ENCODE results near the gene CSF3R.
"Not testable (repeated sequence)": the region's sequence is repeated elsewhere in the genome, so short reads cannot be mapped to it uniquely, and the experiment has no call there.

Gene CSF3R

GRCh38 chr1:36481771-36482723 is 666 bp downstream of the CSF3R start:
- no peak for DNase-seq (ENCODE audit: low read depth)

DNA sequence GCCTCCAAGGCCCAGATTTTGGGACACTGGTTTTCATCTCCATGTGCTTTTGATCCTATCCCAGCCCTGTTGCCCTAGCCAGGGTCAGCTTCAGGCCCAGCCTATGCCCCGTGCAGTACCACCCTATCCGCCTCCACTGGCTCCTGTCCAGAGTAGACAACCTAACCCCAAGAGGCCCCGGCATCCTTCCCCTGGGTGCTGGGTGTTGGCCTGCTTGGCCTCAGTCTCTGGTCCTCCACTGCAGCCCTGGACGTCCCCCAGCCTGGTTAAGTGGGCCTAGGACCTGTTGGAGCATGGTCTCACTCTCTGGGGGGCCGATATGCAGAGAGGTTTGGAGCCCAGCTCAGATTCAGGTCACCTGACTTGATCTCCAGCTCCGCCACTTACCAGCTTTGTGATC is 1.6 kb downstream of the CSF3R start:
- no peak for DNase-seq (ENCODE audit: low read depth)

DNA sequence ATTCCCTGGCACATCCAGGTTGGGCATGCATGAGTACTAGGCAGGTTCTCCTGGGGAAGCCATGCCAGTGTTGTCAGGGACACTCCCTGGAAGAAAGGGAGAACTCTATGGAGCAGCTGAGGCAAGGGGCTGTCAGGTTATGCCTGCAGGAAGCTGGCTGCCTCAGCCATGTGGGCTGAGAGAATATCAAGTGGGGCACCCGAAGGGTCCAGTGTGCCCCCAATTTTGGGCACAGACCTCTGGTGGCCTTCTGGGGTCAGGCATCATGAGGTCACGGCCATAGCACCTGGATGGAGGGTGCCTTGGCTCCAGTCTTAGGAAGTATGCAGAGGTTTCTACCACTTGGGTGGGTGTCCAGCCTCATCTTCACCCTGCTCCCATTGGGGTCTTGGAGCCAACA is 2.6 kb downstream of the CSF3R start:
- no peak for DNase-seq (ENCODE audit: low read depth)

- DNase-seq (ENCODE audit: low read depth), result no peak
Measured at GRCh38 chr1:36479505-36480051, 3.1 kb downstream of the CSF3R start.

DNA sequence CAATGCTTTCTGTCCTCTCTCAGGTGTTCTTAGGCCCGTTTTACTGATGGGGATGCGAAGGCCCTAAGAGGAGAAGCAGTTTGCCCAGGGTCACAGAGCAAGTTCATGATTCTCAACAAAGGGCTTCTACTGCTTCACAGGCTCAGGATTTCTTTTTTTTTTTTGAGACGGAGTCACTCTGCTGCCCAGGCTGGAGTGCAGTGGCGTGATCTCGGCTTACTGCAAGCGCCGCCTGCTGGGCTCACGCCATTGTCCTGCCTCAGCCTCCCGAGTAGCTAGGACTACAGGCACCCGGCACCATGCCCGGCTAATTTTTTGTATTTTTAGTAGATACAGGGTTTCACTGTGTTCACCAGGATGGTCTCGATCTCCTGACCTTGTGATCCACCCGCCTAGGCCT is 5.1 kb downstream of the CSF3R start:
- DNase-seq (ENCODE audit: low read depth), result not testable (repeated sequence)

- no peak for DNase-seq (ENCODE audit: low read depth)
Measured at GRCh38 chr1:36476945-36477344, 5.8 kb downstream of the CSF3R start.

GRCh38 chr1:36475910-36476604 is 6.7 kb downstream of the CSF3R start:
- DNase-seq (ENCODE audit: low read depth), result no peak

- DNase-seq (ENCODE audit: low read depth), result no peak
Measured at GRCh38 chr1:36475341-36475740, 7.4 kb downstream of the CSF3R start.

GRCh38 chr1:36472656-36473055 is 10.1 kb downstream of the CSF3R start:
- DNase-seq (ENCODE audit: low read depth), result no peak

DNA sequence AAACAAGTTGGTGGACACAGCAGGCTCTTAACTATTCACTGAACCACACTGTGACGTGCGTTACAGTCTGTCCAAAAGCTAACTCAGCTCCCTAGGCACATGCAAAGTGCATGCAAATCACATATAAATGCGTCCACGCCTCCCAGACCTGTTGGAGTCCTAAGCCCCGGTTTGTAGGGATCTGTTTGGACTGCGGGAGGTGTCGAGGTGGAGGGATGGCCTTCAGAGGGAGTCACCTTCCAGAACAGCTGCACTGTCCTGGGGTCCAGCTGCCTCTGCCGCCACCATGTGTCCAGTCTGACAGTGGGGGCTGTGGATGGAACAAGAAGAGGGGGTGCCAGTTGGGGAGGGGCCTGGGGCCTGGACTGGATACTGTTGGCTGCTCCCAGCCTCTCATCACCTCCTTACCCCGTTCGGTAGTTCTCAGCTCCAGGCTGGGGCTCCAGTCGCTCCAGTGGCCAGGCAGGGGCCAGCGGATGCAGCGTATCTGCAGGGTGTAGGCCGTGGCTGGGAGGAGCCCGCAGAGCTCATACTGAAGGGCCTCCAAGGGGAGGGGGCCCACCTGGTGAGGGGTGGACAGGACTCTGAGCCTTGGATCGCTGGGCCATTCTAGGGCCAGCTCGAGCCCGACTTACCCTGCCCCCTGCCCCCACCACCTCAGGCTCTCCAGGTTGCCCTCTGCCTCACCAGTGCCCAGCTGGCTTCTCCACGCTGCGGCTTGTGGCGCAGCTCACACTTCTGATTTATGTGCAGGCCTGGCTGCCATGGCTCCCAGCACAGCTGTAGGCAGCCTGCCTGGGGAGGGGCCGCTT is 10.7 kb downstream of the CSF3R start:
- DNase-seq (ENCODE audit: low read depth), result no peak

DNA sequence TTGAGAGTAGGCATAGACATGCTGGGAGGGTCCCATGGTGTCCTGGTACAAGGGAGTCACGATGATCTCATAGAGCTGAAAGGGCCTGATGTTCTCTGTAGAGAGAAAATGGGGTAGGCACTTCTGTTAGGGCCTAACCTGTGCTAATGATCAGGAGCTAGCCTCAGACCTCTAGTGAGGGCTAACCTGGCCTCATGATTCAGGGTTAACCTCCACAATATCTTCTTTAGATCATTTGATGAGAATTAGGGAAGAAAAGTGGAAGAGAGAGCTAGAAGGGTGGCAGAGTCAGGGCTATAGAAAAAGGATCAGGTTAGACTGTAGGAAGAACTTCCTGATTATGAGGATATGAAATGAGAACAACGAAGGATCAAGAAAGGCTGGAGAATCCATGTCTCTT is 13.6 kb downstream of the CSF3R start:
- DNase-seq (ENCODE audit: low read depth), result no peak

- DNase-seq (ENCODE audit: low read depth), result no peak
Measured at GRCh38 chr1:36467700-36468455, 14.8 kb downstream of the CSF3R start.

DNA sequence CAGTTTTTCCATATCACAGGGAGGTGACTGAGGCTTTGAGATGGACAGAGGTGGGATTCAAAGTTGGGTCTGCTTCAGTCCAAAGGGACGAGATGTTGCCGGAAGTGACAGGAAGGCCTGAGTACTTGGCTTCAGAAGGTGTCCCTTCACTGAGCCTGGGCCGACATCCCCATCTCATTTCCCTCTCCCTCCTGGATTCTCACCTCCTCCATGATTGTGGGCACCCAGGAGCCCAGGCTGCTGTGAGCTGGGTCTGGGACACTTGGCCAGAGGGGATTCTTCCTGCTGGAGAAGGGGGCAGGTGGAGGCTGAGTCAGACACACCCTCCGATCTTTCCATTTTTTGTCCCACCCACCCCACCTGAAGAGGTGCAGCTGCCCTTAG is 15.7 kb downstream of the CSF3R start:
- no peak for DNase-seq (ENCODE audit: low read depth)

DNA sequence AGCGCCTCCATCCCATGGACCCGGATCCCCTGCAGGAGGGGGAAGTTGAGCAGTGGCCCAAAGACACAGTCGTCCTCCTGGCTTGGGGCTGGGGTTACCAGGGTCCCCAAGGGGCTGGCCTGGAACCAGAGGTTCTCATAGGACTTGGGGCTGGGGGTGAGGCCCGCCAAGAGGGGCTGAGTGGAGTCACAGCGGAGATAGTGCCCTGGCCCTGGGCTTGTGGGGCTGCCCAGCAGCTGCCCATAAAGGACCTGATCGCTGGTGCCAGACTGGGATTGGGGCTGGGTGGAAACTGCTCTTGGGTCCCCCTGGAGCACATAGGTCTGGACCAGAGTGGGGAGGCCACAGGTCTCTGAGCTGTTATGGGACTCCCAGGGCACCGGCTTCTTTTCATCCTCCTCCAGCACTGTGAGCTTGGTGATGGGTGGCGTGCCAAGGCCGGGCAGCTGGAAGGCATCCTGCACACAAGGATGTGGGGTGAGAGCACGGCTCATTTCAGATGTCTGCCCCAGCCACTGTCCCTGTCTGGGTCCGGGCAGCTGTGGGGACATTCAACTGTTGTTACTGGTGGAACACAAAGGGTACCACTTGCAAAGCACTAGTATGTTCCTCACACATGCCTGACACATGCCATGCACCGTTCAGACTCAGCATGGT is 16.2 kb downstream of the CSF3R start:
- no peak for DNase-seq (ENCODE audit: low read depth)

- DNase-seq (ENCODE audit: low read depth), result peak; percentile 3
Measured at GRCh38 chr1:36465731-36466369, 16.9 kb downstream of the CSF3R start.

DNA sequence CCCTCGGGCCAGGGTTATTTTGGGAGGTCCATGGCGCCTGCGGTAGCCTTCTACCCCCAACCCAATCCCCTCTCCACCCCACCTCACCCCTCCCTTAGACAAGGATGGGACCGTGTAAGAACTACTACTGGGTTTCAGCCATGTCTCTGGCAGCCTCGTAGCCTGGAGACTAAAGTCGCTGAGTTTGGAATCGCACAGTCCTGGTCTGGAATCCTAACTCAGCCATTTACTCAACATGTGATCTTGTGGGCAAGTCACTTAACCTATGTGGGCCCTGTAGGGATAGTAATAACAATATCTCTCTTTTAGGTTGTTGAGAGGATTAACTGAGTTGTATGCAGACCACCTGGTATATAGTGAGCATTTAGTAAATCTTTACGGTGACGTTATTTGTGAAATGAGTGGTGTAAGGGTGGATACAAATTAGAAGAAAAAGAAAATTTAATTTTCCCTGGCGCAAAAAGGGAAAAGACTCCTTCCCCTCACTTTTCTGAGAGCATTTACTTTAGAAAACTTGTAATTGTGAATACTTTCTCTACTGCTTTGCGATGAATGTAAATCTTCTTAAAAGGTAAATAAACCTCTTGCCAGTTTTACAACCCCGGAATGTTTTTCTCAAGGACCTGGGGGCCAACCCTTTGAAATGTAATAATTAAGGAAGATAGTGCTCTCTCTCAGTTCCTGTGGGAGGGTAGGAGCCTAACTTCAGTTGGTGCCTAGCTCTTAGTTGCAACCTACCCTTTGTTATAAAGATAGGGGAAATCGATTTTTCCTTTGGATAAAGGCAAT is 17.9 kb downstream of the CSF3R start:
- no peak for DNase-seq (ENCODE audit: low read depth)

- DNase-seq (ENCODE audit: low read depth), result peak; percentile 93
Measured at GRCh38 chr1:36463803-36464604, 18.7 kb downstream of the CSF3R start, which contains the start of gene MRPS15. Gene MRPS15, minus strand, starts transcription at chr1:36464384. Its CDS starts 109 bp downstream, at chr1:36464275.

DNA sequence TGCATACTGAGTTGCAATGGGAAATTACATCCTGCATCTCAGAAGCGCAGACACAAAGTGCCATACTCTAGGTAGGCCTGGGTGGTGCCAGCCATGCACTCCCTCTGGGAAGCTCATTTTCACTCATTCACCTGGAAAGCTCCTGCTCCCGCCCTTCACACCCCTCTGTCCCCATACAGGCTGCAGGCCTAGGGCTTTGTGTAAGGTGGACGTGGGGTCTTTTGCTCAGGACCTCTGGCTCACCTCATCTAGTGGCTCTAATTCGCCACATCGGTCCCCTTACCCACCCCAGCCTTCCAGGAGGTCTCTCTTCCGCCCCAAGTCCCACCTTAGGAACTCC is 19.3 kb downstream of the CSF3R start:
- DNase-seq (ENCODE audit: low read depth), result no peak

DNA sequence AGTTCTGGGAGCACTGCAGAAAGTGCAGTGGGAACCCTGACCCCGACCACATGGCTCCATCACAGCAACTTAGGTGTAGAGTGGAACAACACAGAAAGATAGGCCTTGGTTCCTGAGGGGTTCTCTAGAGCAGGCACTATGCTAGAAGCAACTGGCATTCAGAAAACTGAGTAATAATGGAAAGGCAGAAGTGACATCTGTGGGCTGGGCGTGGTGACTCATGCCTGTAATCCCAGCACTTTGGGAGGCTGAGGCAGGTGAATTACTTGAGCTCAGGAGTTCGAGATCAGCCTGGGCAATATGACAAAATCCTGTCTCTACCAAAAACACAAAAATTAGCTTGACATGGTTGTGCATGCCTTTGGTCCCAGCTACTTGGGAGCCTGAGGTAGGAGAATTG is 23.8 kb downstream of the CSF3R start:
- no peak for DNase-seq (ENCODE audit: low read depth)
